ENCODE results near the gene ADAMTSL1. TPM values are rescaled to one million over a fixed set of nuclear protein-coding genes. Genes with fewer than 3 reads are reported as not detected.

Gene ADAMTSL1
- total RNA-seq, 1 experiment from 2014 or later = 1.2 TPM

DNA sequence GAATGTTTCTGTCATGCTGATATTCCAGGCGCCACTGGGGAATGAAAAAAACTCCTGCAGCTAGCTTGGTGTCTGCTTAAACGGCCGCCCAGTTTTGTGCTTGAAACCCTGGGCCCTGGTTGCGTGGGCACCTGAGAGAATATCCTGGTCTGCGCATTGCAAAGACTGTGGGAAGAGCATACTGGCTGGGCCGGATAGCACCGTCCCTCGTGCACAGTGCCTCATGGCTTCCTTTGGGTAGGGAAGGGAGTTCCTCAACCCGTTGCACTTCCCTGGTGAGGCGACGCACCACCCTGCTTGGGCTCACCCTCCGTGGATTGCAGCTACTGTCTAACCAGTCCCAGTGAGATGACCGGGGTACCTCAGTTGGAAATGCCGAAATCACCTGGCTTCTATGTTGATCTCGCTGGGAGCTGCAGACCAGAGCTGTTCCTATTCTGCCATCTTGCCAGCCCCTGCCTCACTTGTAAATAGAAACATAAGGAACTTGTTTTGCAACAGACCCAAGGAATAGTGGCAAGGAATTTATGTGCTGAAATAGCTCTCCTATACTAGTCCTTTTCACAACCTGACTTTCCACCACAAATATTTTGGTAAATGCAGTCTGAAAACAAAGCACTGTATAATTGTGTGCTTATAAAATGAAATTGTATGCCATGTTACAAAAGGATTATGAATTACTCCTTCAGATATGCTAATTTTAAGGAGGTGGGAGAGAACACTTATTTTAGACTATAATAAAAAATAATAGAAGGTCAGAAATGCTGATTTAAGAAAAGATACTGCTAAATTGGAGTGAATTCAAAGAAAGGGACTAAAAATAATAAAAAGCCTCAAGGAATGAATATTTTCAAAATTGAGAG is 90.3 kb downstream of the ADAMTSL1 start:
- no peaks in the 10 kb centered on the region for H4K20me1 ChIP-seq (ENCODE audit: control insufficient read depth, insufficient read depth, insufficient read length)
- H3K56ac ChIP-seq (ENCODE audit: insufficient read length, low read depth, low read length) = no peak overlapping the region
- peaks cover 12 to 23% of the 10 kb centered on the region in 2 experiments; a peak in 4 of 5 replicates for H3K9me3 Mint-ChIP-seq
- H3K27me3 ChIP-seq (ENCODE audit: insufficient read depth, low read length) = no peaks in the 10 kb centered on the region
- no peaks in the 10 kb centered on the region for H3K79me2 ChIP-seq (ENCODE audit: insufficient read depth, low read length)
- H3K4me1 Mint-ChIP-seq = peaks cover 23 to 24% of the 10 kb centered on the region in 2 experiments
- H2BK20ac ChIP-seq (ENCODE audit: low read depth, low read length, poor library complexity, severe bottlenecking) = no peak overlapping the region
- no peaks in the 10 kb centered on the region for H3K79me1 ChIP-seq (ENCODE audit: insufficient read depth, low read depth, low read length, poor library complexity, severe bottlenecking)
- no peak overlapping the region for H3K18ac ChIP-seq (ENCODE audit: insufficient read length, low read depth, low read length)
- no peak overlapping the region for H3K9ac ChIP-seq (ENCODE audit: extremely low read depth, insufficient read length, low read length)
- H2BK12ac ChIP-seq (ENCODE audit: insufficient read length, low read depth, low read length) = no peak overlapping the region
- H4K5ac ChIP-seq (ENCODE audit: insufficient read length, low read depth, low read length) = no peak overlapping the region
- H3T11ph ChIP-seq (ENCODE audit: low read length) = no peak overlapping the region
- no peak overlapping the region for H3K4ac ChIP-seq (ENCODE audit: low read depth, low read length)
- peaks cover 5% of the 10 kb centered on the region; the same call in 1 of the 2 replicates for H3K27me3 Mint-ChIP-seq (ENCODE audit: low read depth)
- H2BK5ac ChIP-seq (ENCODE audit: insufficient read length, low read length) = no peak overlapping the region
- H2BK15ac ChIP-seq (ENCODE audit: low read depth, low read length) = no peak overlapping the region
- no peak overlapping the region for H3K27ac ChIP-seq (ENCODE audit: insufficient read length, low read depth, low read length)
- no peak overlapping the region for H2AK5ac ChIP-seq (ENCODE audit: insufficient read length, low read length)
- H3K14ac ChIP-seq (ENCODE audit: insufficient read depth, low read length) = no peak overlapping the region
- H2AFZ ChIP-seq (ENCODE audit: low read length) = no peak overlapping the region
- peaks cover 0 to 18% (median 5%) of the 10 kb centered on the region in 3 experiments; a peak in 4 of 7 replicates for H3K36me3 Mint-ChIP-seq (ENCODE audit: insufficient read depth in 1 of 3, low read depth in 3 of 3)
- H3K4me1 ChIP-seq (ENCODE audit: insufficient read depth, low read length) = no peaks in the 10 kb centered on the region; the same call in 1 of the 2 replicates
- no peak overlapping the region for H4K8ac ChIP-seq (replicated peaks; ENCODE audit: insufficient read length, low read depth, low read length)
- H3K23me2 ChIP-seq (ENCODE audit: insufficient read length, low read depth, low read length, poor library complexity, severe bottlenecking) = no peaks in the 10 kb centered on the region
- no peak for DNase-seq
- no peak overlapping the region for H2BK120ac ChIP-seq (ENCODE audit: low read depth, low read length, poor library complexity, severe bottlenecking)
- no CpG with 5 or more reads among the region's 15 CpGs for WGBS (ENCODE audit: extremely low coverage, insufficient read length, low lambda C conversion rate)
- TF ChIP-seq, protein P1, sequence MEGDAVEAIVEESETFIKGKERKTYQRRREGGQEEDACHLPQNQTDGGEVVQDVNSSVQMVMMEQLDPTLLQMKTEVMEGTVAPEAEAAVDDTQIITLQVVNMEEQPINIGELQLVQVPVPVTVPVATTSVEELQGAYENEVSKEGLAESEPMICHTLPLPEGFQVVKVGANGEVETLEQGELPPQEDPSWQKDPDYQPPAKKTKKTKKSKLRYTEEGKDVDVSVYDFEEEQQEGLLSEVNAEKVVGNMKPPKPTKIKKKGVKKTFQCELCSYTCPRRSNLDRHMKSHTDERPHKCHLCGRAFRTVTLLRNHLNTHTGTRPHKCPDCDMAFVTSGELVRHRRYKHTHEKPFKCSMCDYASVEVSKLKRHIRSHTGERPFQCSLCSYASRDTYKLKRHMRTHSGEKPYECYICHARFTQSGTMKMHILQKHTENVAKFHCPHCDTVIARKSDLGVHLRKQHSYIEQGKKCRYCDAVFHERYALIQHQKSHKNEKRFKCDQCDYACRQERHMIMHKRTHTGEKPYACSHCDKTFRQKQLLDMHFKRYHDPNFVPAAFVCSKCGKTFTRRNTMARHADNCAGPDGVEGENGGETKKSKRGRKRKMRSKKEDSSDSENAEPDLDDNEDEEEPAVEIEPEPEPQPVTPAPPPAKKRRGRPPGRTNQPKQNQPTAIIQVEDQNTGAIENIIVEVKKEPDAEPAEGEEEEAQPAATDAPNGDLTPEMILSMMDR (conservative IDR thresholded peaks at IDR 0.05) = no peak
- no peak overlapping the region for H3K23ac ChIP-seq (ENCODE audit: insufficient read length, low read depth, low read length)
- H3K27ac Mint-ChIP-seq = peak overlapping the region in 1 of 3 experiments; percentile 59; a peak in 1 of 7 replicates
- H3K4me3 Mint-ChIP-seq = no peak overlapping the region
- H4K91ac ChIP-seq (ENCODE audit: insufficient read length, low read depth, low read length) = no peak overlapping the region
- no peaks in the 10 kb centered on the region for H3K9me3 ChIP-seq (ENCODE audit: control insufficient read depth, low read depth, low read length)
- no peak overlapping the region for H3K4me2 ChIP-seq (ENCODE audit: insufficient read depth, insufficient read length, low read length)

Measured in H9 (cell line).